ENCODE results near the gene A3GALT2.
"Not testable (repeated sequence)": the region's sequence is repeated elsewhere in the genome, so short reads cannot be mapped to it uniquely, and the experiment has no call there.

A3GALT2 gene

DNA sequence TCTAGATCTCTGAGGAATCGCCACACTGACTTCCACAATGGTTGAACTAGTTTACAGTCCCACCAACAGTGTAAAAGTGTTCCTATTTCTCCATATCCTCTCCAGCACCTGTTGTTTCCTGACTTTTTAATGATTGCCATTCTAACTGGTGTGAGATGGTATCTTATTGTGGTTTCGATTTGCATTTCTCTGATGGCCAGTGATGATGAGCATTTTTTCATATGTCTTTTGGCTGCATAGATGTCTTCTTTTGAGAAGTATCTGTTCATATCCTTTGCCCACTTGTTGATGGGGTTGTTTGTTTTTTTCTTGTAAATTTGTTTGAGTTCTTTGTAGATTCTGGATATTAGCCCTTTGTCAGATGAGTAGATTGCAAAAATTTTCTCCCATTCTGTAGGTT is 30.3 kb downstream of the A3GALT2 start:
- not testable (repeated sequence) for DNase-seq

DNA sequence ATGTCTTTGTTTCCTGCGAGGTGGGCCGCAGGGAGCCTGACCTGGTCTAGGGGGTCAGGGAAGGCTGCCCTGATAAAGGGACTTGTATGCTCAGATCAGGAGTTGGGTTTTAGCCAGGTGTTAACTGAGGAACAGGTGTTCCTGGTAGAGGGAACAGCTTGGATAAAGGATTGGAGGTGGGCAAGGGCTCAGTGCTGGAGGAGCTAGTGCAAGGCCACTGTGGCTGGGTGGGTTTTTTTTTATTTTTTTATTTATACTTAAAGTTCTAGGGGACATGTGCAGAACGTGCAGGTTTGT is 31.1 kb downstream of the A3GALT2 start:
- no peak for DNase-seq

DNA sequence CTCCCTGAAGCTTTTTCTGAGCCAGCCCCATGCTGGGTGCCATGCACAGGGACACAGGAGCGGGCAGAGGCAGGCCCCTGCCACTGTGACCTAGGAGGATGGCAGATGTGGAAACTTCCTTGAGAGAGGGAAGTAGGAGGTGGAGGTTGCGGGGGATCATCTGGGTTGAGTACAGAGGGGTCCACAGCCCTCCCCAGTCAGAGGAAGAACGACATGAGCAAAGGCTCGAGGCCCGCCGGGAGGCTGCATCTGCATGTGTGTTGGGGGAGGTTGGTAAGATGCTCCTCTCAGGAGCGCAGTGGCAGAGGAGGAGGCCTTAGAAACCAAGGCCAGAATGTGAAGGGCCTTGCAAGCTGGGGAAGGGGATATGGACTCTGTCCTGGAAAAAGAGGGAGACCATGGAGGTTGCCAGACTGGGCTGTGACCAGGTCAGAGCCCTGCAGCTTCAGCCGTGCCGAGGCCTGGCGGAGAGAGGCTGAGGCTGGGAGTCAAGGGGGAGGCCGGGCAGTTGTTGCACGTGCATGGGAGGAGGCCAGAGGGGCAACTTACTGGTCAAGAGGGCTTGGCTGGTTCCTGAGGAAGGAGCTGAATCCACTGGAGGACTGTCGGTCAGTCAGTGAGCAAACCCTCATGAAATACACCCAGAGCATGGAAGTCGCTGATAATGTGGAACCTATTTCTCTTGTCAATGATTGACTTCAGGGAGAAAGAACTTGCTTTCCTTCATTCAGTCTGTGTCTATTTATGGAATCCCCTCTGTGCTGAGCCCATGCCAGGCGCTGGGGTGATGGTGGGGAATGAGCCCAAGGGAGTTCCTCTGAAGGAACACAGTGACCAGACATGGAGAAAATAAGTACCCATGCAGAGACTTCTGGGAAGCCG is 31.7 kb downstream of the A3GALT2 start:
- no peak for DNase-seq

DNA sequence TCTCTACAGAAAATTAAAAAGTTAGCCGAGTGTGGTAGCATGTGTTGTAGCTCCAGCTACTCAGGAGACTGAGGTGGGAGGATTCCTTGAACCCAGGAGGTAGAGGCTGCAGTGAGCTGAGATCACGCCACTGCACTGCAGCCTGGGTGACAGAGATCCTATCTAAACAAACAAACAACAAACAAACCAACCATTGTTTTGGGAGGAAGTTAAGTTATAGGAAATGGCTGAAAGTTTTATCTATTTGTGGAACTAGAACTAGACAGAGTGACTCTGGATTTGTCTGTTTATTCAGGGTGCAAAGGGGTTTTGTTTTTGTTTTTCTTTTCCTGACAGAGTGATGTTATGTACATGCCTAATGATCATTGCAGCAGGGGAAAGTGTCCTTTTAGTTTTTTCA is 33.6 kb downstream of the A3GALT2 start:
- DNase-seq, result no peak

DNA sequence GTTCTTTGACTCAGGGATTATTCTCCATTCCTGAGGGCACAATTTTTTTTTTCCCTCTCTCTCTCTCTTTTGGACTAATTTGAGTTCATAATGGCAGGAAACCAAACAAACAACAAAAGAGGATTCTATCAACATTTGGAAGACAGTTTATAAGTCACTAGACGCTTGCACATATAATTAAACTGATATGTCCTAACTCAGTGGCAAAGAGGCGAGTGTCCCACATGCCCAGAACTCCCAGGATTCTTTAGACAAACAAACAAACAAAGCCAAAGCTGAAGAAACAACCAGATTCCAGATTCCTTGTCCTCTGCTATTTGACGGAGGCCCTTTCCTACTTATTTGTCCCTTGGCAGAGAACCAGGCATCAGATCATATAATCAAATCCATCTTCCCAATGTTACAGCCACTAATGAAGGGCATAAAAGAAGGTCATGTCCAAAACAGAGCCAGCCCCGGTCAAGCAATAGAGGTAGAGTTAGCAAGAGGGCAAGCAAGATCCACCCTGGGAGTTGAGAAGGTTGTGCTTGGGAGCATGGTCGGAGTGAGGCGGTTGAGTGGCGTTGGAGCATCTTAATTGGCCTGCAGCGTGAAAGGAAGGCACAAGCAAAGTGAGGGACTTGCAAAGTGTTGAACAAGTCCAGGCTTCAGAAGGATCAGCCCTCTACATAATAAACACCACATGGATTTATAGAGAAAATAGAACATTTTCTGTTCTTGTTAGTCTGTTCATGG is 34.3 kb downstream of the A3GALT2 start:
- no peak for DNase-seq

DNA sequence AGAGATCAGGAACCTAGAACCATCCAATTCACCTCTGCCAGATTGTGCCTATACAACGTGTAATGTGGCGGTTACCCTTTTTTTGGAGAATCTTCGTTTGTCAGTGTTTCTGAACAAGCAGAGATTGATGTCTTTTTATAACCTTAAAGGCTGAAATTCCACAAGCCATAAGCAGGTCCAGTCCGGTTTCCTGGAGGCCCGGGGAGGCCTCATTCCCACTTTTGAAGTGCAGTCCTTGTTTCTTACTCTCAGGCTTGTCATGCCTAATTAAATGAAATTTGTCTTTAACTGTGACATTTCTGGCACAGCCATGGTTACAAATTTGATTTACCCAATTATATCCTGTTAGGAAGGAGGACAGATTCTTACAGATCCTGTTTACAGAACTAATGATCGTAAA is 36.8 kb downstream of the A3GALT2 start:
- no peak for DNase-seq

DNA sequence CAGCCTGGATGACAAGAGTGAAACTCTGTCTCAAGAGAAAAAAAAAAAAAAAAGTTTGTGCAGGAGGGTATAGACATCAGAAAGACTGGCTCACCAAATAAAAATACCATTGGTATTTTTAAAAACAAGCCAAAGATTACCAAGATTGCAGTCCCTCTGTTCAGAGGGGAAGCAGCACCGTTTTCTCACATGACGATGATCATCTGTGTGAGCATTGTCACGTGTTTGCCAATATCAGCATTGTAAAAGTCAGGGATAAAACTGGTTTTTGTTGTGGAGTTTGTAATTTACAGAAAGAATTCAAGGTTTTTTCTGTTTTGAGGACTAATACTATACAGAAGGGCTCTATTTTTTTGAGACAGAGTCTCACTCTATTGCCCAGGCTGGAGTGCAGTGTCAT is 38.1 kb downstream of the A3GALT2 start:
- no peak for DNase-seq

DNA sequence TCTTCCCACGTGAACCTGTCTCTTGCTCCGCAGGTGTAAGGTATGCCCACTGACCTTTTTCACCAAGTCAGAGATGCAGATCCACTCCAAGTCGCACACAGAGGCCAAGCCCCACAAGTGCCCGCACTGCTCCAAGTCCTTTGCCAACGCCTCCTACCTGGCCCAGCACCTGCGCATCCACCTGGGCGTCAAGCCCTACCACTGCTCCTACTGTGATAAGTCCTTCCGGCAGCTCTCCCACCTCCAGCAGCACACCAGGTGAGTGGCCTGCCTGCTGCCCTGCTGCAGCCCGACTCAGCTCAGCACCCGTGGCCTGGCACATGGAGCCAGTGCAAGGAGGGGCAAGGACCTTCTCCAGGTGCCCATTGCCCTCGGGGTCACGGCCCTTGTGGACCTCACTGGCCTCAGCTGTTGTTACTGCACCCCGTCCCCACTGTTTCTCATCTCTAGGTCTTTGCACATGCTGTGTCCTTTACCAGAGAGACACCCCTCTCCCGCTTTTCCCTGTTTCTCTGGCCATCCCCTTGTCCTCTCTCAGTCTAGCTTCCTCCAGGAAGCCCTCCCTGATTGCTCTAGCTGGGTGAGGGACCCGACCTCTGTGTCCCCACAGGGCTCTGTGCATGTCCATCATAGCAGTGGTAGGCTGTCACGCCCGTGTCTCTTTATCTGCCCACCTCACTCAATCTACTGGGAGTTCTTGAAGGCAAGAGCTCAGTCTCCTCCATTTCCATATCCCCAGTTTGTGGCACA is 39.2 kb downstream of the A3GALT2 start:
- DNase-seq, result no peak

DNA sequence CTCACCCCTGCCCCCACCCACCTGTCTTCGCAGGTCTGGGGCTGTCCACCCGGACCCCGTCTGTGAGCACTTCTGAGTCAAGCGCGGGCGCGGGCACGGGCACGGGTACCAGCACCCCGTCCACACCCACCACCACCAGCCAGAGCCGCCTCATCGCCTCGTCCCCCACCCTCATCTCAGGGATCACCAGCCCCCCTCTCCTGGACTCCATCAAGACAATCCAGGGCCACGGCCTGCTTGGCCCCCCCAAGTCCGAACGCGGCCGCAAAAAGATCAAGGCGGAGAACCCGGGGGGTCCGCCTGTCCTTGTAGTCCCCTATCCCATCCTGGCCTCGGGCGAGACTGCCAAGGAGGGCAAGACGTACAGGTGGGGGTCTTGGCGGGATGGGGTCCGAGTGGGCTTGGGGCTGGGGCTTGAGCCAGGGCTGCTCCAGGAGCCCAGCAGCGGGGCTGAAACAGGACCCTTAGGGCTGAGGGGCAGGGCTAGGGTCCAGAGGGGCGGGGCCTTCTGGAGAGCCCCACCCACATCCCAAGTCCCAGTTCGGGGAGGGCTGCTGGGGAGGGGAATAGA is 40.7 kb downstream of the A3GALT2 start:
- no peak for DNase-seq

DNA sequence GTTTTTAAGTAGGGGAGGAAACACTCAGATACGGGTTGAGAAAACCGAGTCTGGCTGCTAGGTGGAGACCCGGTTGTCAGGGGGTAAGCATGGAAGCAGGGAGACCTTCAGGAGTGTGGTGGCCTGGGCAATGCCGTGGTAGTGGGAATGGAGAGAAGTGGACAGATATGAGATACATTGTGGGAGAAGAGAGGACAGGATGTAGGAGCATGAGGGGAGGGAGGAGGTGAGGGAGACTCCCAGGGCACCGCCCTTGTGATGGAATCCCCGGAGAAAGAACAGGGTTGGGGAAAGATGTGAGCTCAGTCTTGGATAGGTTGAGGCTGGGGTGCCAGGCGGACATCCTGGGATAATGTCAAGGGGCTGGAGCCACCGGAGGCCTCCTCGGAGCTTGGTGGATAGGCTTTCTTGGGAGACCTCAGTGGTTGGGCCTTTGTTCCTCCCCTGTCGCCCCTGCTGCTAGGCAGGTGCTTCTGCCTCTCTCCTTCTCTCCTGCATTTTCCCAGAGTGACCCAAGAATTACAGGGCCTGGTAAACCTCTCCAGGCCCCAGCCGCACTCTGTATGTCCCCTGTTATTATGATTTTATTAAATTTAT is 43.3 kb downstream of the A3GALT2 start:
- no peak for DNase-seq

DNA sequence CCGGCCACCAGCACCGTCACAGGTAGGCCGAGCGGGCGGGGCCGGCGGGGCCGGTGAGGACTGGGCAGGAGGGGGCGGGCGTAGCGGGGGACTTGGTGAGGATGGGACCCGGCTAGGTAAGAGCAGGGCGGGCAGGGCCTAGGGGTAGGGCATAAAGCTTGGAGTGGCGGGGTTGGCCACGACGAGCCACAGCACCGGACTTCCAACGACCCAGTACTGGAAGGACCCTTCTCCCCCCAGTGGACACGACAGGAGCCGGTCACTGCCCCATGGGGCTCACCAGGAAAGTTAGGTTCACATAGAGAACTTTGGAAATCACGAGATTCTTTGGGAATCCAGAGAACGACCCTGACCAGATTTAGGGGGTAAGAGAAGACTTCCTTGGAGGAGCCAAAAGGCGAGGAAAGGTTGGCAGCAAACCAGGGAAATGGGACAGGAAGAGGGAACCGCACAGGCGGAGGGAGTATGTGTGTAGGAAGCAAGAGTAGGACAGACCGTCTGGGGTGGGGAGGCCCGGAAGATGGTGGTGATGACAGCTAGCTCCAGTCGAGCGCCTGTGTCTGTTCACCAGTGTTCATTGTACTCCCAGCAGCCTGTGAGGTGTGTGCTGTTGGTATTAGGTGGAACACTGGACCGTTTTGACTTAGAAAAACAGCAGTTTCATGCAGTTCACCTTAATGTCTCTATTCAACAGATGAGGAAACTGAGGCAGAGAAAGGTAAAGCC is 44.2 kb downstream of the A3GALT2 start:
- no peak for DNase-seq

DNA sequence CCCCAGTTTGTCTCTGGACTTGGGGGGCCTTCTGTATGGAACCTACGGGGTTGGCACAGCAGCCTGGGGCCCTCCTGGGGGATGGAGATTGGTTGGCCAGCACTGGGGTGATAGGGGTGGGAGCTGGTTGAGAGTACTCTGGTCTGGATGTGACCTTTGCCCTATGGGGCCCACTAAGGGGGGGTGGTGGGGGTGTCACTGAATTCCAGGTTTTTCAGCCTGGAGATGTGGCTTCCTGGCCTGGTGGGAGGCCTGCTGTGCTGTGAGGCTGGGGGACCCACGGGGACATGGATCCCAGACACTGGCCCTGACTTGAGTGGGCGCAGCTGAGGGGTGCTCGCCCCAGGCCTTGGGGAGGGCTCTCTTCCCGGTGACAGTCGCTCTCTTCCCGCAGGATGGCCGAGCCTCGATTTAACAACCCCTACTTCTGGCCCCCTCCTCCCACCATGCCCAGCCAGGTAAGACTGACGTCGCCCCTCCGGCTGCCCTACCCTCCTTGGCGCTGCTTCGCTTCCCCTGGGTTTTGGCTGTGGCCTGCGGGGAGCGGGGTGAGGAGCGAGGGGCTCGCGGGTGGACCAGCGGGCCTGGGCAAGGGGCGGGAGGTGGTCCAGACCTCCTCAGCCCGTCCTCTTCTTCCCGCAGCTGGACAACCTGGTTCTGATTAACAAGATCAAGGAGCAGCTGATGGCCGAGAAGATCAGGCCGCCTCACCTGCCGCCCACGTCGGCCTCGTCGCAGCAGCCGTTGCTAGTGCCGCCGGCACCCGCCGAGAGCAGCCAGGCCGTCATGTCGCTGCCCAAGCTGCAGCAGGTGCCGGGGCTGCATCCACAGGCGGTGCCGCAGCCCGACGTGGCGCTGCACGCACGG is 45.0 kb downstream of the A3GALT2 start:
- DNase-seq, result no peak

DNA sequence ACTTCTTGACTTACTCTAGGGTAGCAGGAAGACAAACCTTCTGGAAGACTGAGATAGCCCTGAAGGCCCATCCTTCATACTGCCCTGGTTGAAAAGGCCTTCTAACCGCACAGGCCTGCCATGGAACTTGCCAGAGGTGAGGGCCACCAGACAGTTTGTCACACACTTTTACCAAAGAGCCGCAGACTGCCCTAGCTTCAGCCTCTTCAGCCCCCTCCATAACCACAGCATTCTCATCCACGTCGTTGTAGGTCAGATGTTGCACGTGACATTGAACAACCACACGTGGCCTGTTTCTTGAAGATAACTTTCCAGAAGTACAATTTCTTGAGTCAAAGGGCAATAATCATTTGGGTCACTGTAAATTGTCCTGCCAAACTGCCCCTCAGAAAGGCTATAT is 45.7 kb downstream of the A3GALT2 start:
- DNase-seq, result no peak

DNA sequence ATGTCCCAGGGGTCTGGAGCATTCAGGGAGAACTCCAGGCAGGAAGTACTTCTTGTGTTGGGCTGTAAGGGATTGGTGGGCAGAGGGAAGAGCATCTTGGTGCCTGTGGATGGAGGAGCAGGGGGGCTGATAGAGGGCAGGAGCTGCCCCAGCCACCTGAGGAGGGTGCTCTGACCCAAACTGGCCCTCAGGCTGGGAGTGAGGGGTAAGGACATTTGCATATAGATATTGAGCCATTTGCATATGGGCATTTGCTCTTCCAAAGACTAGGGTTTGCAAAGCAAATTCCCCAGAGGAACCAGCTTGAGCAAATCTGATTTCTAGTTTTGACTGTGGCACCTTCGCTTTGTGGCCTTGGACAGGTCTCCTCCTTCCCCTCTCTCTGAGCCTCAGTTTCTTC is 46.5 kb downstream of the A3GALT2 start:
- no peak for DNase-seq

DNA sequence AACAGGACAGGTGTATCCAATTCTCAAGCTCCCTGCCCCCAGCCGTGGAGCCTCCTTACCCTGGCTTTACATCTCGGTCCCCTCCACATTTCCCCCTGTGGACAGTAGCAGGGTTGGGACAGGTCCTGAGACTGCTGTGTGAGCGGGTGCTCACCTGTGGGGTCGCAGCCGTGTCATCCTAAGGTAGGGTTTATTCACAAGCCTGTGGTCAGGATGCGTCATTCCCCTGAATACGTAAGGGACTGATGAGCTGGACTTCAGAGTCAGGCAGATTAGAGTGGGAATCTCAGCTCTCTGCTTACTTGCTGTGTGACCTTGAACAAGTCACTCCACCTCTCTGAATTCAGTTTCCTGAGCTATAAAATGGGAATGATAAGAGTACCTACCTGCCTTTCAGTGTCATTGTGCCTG is 46.9 kb downstream of the A3GALT2 start:
- no peak for DNase-seq

DNA sequence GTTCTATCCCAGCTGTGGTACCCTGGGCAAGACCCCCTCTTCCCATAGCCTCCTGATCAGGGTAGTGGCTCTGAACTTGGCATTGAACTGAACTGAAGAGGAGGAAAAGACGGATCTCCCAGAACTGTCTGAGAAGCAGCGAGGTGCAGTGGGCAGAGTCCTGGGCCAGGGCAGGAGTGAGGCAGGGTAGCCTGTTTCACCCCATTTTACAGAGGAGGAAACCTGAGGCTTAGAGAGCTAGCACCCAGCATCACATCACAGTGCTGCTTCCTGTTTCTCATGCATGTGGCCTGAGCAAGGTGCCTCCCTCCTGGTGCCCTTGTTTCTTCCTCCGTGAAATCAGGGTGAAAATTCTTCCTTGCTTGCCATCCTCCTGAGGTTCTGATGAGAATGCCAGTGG is 47.5 kb downstream of the A3GALT2 start:
- DNase-seq, result no peak

DNA sequence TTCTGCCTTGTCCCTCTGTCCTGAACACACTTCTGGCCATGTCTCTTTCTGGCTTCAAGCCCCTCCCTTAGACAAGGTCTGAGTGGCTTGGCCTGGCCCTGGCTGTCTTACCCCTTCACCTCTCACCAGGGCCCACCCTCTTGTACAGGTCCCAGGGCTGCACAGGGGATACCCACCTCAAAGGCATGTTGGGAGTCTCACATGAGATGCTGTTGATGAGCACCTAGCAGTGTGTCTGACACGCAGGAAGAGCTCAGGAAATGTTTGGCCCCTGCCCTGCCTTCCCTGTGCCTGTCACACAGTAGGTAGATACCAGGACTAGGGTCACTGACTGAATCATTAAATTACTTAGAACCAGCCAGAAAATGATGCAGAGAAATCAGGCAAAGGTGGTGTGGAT is 48.0 kb downstream of the A3GALT2 start:
- no peak for DNase-seq

DNA sequence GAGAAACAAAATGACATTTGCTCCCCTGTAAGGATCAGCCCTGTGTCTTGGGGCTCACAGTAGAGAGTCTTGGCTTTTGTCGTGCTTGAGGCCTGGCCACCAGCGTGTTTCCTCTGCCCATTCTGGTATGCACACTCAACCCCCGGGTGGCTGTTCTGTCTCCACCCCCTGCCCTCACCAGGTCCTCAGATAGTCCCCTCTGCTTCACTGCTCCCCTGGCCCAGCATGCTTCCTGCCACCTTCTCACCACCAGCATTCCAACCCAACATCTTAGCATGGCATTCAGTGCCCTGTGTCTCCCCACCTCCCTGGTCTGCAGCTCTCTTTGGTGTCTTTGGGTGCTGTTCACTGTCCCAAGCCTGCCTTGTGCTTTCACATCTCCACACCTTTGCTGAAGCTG is 48.4 kb downstream of the A3GALT2 start:
- DNase-seq, result no peak

DNA sequence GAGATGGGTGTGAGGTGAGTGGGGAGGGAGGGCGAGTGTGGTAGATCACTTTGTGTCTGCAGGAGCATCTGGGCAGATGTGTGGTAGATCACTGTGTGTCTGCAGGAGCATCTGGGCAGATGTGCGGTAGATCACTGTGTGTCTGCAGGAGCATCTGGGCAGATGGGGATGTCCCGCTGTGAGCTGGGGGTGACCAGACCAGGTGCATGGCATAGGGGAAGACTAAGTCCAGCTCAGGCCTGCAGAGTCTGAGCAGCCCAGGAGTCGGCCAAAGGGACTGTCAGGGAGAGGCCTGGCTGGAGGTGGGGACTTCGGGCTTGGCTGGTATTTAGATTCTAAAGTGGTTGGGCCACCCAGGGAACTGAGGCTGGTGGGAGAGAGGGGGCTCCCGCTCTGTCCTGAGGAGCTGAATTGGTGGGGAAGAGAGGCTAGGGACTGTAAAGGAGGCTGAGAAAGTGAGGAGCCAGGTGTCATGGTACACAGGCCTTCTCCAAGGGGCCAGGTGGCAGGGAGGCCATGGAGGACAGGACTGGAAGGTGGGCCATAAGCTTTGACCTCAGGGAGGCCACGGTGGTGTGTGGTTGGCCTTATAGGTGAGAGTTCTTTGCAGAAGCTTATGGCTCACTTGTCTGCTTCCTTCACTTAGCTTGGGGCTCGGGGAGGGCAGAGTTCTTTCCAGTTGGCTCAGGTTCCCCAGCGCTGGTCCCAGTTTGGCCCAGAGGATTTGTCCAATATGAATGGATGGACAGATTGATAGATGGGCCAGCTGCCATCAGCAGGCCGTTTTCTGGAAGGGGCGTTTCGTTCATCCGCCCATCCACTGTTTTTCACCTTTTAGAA is 49.0 kb downstream of the A3GALT2 start:
- DNase-seq, result no peak

DNA sequence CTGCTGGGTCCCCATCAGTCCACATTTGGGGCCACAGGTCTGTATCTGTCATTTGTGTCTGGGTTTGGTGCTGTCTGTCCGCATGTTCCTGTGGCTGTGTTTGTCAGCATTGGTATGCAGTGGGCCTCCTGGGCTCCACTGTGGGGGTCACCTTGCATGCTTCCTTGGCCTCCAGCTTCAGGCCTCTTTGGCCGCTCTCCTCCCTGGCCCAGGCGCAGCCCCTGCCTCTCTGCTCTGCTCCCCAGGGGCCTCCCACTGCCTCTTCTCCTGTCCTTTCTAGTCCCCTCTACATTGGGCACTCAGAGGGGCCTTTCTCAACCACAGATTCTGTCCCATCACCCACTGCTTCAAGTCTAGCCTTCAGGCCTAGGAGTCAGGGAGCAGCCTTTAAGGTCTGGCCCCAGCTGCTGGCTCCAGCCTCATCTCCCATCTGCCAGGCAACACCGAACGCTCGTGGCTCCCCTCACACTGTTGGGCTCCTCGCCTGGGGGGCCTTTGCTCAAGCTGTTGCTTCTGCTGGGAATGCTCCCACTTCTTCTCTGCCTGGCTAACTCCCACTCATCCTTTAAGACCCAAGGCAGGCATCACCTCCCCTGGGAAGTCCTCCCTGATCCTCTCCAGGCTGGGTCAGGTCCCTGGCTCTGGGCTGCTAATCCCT is 50.0 kb downstream of the A3GALT2 start:
- no peak for DNase-seq

Data from fibroblast of skin of back (primary cell).